WTC11 (cell line): ENCODE results near the gene THSD7B.

Source experiments
- ATF3 ChIP-seq: sonication (generic); formaldehyde crosslinking; conservative IDR thresholded peaks from 2 replicates; pipeline ENCODE4 v1.8.1; 2022; ENCODE audit warnings: mild to moderate bottlenecking, missing genetic modification reagents
- CREB1 ChIP-seq: sonication (generic); formaldehyde crosslinking; IDR thresholded peaks from 2 replicates; pipeline ENCODE4 v1.8.0; 2023; ENCODE audit warnings: mild to moderate bottlenecking, missing genetic modification reagents
- CTCF ChIP-seq: fragments of 200-600 bp; IDR thresholded peaks from 2 replicates; pipeline ENCODE4 v1.8.0; 2022; ENCODE audit warnings: antibody characterized with exemption
- E2F4 ChIP-seq: sonication (generic); formaldehyde crosslinking; IDR thresholded peaks from 2 replicates; pipeline ENCODE4 v1.8.1; 2022; ENCODE audit warnings: low read depth, mild to moderate bottlenecking, moderate library complexity, missing genetic modification reagents, borderline replicate concordance
- ESRRA ChIP-seq: sonication (generic); formaldehyde crosslinking; IDR thresholded peaks from 2 replicates; pipeline ENCODE4 v1.8.1; 2022; ENCODE audit warnings: mild to moderate bottlenecking, missing genetic modification reagents, borderline replicate concordance
- ETV6 ChIP-seq: sonication (generic); formaldehyde crosslinking; IDR thresholded peaks from 2 replicates; pipeline ENCODE4 v1.8.1; 2022; ENCODE audit warnings: mild to moderate bottlenecking, missing genetic modification reagents
- FOXK1 ChIP-seq: sonication (generic); formaldehyde crosslinking; IDR thresholded peaks from 2 replicates; pipeline ENCODE4 v1.8.0; 2022; ENCODE audit warnings: mild to moderate bottlenecking, moderate library complexity, missing genetic modification reagents
- MAX ChIP-seq: sonication (generic); formaldehyde crosslinking; IDR thresholded peaks from 2 replicates; pipeline ENCODE4 v1.8.0; 2022; ENCODE audit warnings: mild to moderate bottlenecking, missing genetic modification reagents
- STAT6 ChIP-seq: sonication (generic); formaldehyde crosslinking; conservative IDR thresholded peaks from 2 replicates; pipeline ENCODE4 v1.8.1; 2023; ENCODE audit warnings: mild to moderate bottlenecking, low read depth, missing genetic modification reagents, moderate library complexity
- USF2 ChIP-seq: sonication (generic); formaldehyde crosslinking; IDR thresholded peaks from 2 replicates; pipeline ENCODE4 v1.8.1; 2023; ENCODE audit warnings: mild to moderate bottlenecking, missing genetic modification reagents, moderate library complexity
- ZNF416 ChIP-seq: fragments of 250-450 bp; sonication (Bioruptor Pico); IDR thresholded peaks from 2 replicates; pipeline ENCODE4 v1.9.0; 2021; ENCODE audit warnings: mild to moderate bottlenecking, inconsistent platforms

GRCh38 chr2:136962105-136962725 is 196.9 kb downstream of the THSD7B start:
- TF ChIP-seq ATF3 (CRISPR knock-in tag) = no peak
- no peak for TF ChIP-seq CTCF
- no peak for TF ChIP-seq FOXK1 (CRISPR knock-in tag)
- TF ChIP-seq E2F4 = no peak
- TF ChIP-seq CREB1 (CRISPR knock-in tag) = no peak
- TF ChIP-seq ESRRA (CRISPR knock-in tag) = no peak
- TF ChIP-seq ETV6 (CRISPR knock-in tag) = no peak
- no peak for TF ChIP-seq USF2
- no peak for TF ChIP-seq ZNF416
- no peak for TF ChIP-seq MAX
- TF ChIP-seq STAT6 = no peak
